Measurements from ENCODE around the gene KLRG1. TPM values are rescaled to one million over a fixed set of nuclear protein-coding genes. Genes with fewer than 3 reads are reported as not detected.
A peak's percentile ranks its signal among the peaks of the same experiment; 100 is the strongest.

KLRG1 gene
- total and polyA plus RNA-seq, 9 of the 15 experiments (the other 6 are each of a cell fraction or from before 2014, with no cell fraction given), result 1.4 to 7.2 (median 2.1) TPM

DNA sequence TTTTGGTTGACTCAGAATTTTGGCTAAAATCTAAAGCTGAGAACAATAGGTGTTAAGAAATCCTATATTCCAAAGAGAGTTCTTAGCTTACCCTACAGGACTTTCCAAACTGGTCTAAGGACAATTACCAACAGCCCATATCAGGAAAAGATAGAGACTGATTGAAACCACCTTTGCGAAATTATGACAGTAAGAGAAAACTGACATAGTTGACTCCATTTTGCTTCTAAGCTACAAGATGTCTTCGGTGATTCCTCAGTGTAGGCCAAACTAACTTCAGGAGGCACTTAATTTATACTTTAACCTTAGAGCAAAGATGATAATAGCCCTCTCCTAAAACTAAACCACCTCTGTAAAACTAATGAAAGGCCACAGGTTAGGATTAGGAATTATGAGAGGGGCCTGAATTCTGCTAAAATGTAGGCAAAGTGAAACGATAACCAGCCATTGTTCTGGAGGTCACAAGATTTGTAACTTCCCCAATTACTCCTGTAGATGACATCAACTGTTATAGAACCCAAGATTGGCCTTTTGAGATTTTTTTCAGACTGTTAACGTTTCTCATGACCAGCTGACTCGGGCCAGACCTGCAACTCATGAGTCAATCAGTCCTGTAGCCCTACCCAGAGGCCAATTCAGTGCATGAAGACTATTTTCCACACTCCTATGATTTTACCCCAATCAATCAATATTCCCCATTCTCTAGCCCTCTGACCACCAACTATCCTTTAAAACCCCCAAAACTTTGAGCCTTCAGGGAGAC, 43.0 kb downstream of the KLRG1 start (continued):
- TF ChIP-seq BRCA1 (IDR thresholded peaks at IDR 0.05), result no peak
- no peak for TF ChIP-seq BRCA1 (CRISPR knock-in tag; IDR thresholded peaks at IDR 0.05)
- TF ChIP-seq CHD2 (IDR thresholded peaks at IDR 0.05; ENCODE audit: low read depth, low read length), result no peak
- TF ChIP-seq KAT2B (IDR thresholded peaks at IDR 0.05; ENCODE audit: low read depth, low read length), result no peak
- 0 out of 2 replicates have a peak, but pooled peaks have one; percentile 45 for TF ChIP-seq TAF7 (tag; IDR thresholded peaks at IDR 0.05)
- TF ChIP-seq, protein P1, sequence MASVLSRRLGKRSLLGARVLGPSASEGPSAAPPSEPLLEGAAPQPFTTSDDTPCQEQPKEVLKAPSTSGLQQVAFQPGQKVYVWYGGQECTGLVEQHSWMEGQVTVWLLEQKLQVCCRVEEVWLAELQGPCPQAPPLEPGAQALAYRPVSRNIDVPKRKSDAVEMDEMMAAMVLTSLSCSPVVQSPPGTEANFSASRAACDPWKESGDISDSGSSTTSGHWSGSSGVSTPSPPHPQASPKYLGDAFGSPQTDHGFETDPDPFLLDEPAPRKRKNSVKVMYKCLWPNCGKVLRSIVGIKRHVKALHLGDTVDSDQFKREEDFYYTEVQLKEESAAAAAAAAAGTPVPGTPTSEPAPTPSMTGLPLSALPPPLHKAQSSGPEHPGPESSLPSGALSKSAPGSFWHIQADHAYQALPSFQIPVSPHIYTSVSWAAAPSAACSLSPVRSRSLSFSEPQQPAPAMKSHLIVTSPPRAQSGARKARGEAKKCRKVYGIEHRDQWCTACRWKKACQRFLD (CRISPR knock-in tag; IDR thresholded peaks at IDR 0.05), result peak; percentile 61; the same call in 1 of the 2 replicates
- TF ChIP-seq ZNF589 (CRISPR knock-in tag; IDR thresholded peaks at IDR 0.05; ENCODE audit: low read depth), result 0 out of 2 replicates have a peak, but pooled peaks have one; percentile 47
- TF ChIP-seq, protein P2, sequence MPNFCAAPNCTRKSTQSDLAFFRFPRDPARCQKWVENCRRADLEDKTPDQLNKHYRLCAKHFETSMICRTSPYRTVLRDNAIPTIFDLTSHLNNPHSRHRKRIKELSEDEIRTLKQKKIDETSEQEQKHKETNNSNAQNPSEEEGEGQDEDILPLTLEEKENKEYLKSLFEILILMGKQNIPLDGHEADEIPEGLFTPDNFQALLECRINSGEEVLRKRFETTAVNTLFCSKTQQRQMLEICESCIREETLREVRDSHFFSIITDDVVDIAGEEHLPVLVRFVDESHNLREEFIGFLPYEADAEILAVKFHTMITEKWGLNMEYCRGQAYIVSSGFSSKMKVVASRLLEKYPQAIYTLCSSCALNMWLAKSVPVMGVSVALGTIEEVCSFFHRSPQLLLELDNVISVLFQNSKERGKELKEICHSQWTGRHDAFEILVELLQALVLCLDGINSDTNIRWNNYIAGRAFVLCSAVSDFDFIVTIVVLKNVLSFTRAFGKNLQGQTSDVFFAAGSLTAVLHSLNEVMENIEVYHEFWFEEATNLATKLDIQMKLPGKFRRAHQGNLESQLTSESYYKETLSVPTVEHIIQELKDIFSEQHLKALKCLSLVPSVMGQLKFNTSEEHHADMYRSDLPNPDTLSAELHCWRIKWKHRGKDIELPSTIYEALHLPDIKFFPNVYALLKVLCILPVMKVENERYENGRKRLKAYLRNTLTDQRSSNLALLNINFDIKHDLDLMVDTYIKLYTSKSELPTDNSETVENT (CRISPR knock-in tag; IDR thresholded peaks at IDR 0.05), result no peak
- TF ChIP-seq, protein P3, sequence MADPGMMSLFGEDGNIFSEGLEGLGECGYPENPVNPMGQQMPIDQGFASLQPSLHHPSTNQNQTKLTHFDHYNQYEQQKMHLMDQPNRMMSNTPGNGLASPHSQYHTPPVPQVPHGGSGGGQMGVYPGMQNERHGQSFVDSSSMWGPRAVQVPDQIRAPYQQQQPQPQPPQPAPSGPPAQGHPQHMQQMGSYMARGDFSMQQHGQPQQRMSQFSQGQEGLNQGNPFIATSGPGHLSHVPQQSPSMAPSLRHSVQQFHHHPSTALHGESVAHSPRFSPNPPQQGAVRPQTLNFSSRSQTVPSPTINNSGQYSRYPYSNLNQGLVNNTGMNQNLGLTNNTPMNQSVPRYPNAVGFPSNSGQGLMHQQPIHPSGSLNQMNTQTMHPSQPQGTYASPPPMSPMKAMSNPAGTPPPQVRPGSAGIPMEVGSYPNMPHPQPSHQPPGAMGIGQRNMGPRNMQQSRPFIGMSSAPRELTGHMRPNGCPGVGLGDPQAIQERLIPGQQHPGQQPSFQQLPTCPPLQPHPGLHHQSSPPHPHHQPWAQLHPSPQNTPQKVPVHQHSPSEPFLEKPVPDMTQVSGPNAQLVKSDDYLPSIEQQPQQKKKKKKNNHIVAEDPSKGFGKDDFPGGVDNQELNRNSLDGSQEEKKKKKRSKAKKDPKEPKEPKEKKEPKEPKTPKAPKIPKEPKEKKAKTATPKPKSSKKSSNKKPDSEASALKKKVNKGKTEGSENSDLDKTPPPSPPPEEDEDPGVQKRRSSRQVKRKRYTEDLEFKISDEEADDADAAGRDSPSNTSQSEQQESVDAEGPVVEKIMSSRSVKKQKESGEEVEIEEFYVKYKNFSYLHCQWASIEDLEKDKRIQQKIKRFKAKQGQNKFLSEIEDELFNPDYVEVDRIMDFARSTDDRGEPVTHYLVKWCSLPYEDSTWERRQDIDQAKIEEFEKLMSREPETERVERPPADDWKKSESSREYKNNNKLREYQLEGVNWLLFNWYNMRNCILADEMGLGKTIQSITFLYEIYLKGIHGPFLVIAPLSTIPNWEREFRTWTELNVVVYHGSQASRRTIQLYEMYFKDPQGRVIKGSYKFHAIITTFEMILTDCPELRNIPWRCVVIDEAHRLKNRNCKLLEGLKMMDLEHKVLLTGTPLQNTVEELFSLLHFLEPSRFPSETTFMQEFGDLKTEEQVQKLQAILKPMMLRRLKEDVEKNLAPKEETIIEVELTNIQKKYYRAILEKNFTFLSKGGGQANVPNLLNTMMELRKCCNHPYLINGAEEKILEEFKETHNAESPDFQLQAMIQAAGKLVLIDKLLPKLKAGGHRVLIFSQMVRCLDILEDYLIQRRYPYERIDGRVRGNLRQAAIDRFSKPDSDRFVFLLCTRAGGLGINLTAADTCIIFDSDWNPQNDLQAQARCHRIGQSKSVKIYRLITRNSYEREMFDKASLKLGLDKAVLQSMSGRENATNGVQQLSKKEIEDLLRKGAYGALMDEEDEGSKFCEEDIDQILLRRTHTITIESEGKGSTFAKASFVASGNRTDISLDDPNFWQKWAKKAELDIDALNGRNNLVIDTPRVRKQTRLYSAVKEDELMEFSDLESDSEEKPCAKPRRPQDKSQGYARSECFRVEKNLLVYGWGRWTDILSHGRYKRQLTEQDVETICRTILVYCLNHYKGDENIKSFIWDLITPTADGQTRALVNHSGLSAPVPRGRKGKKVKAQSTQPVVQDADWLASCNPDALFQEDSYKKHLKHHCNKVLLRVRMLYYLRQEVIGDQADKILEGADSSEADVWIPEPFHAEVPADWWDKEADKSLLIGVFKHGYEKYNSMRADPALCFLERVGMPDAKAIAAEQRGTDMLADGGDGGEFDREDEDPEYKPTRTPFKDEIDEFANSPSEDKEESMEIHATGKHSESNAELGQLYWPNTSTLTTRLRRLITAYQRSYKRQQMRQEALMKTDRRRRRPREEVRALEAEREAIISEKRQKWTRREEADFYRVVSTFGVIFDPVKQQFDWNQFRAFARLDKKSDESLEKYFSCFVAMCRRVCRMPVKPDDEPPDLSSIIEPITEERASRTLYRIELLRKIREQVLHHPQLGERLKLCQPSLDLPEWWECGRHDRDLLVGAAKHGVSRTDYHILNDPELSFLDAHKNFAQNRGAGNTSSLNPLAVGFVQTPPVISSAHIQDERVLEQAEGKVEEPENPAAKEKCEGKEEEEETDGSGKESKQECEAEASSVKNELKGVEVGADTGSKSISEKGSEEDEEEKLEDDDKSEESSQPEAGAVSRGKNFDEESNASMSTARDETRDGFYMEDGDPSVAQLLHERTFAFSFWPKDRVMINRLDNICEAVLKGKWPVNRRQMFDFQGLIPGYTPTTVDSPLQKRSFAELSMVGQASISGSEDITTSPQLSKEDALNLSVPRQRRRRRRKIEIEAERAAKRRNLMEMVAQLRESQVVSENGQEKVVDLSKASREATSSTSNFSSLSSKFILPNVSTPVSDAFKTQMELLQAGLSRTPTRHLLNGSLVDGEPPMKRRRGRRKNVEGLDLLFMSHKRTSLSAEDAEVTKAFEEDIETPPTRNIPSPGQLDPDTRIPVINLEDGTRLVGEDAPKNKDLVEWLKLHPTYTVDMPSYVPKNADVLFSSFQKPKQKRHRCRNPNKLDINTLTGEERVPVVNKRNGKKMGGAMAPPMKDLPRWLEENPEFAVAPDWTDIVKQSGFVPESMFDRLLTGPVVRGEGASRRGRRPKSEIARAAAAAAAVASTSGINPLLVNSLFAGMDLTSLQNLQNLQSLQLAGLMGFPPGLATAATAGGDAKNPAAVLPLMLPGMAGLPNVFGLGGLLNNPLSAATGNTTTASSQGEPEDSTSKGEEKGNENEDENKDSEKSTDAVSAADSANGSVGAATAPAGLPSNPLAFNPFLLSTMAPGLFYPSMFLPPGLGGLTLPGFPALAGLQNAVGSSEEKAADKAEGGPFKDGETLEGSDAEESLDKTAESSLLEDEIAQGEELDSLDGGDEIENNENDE (IDR thresholded peaks at IDR 0.05; ENCODE audit: low read depth, low read length), result no peak

Data from K562 (cell line).